Measurements from ENCODE around the gene ZNF592.

DNA sequence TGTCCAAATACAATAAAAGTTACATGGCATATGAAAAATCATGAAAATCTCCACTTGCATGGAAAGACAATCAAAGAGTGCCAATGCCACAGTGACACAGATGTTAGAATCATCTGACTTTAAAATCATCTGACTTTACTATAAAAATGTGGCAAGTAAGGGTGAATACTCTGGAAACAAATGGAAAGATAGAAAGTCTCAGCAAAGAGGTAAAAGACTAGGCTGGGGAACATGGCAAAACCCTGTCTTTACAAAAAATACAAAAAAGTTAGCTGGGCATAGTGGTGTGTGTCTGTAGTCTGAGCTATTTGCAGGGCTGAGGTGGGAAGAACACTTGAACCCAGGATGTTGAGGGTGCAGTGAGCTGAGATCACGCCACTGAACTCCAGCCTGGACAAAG, 97.9 kb downstream of the ZNF592 start:
- TF ChIP-seq, protein P1, sequence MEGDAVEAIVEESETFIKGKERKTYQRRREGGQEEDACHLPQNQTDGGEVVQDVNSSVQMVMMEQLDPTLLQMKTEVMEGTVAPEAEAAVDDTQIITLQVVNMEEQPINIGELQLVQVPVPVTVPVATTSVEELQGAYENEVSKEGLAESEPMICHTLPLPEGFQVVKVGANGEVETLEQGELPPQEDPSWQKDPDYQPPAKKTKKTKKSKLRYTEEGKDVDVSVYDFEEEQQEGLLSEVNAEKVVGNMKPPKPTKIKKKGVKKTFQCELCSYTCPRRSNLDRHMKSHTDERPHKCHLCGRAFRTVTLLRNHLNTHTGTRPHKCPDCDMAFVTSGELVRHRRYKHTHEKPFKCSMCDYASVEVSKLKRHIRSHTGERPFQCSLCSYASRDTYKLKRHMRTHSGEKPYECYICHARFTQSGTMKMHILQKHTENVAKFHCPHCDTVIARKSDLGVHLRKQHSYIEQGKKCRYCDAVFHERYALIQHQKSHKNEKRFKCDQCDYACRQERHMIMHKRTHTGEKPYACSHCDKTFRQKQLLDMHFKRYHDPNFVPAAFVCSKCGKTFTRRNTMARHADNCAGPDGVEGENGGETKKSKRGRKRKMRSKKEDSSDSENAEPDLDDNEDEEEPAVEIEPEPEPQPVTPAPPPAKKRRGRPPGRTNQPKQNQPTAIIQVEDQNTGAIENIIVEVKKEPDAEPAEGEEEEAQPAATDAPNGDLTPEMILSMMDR (optimal IDR thresholded peaks at IDR 0.05 in 1 of 3, IDR thresholded peaks at IDR 0.05 in 1 of 3, conservative IDR thresholded peaks at IDR 0.05 in 1 of 3; ENCODE audit: extremely low read depth in 1 of 3, insufficient read depth in 2 of 3, low read length in 3 of 3) = no peak
- no peak for TF ChIP-seq EZH2 (IDR thresholded peaks at IDR 0.05; ENCODE audit: low read length)

Measured in keratinocyte (primary cell).